Thyroid gland (tissue), 4 donors: Measurements from ENCODE around the gene GPR150. TPM values are rescaled to one million over a fixed set of nuclear protein-coding genes. Genes with fewer than 3 reads are reported as not detected.

ENCODE experiments used
- DNase-seq, 2 donors: peaks; one replicate each; pipeline ENCODE4 v3.0.0-alpha.2; 2019
- H3K27ac ChIP-seq, 3 donors: fragments of 200-600 bp; sonication (generic); 1 replicate in 2 of 3; 2 replicates in 1 of 3; pipeline ENCODE4 v1.5.1; 2016 to 2019; ENCODE audit warnings: mild to moderate bottlenecking in 1 of 3, moderate library complexity in 1 of 3
- H3K27me3 ChIP-seq: fragments of 200-600 bp; sonication (generic); one replicate; pipeline ENCODE4 v1.5.1; 2019
- H3K36me3 ChIP-seq, 2 donors: fragments of 200-600 bp; sonication (generic); one replicate each; pipeline ENCODE4 v1.5.1; 2016 to 2019
- H3K4me1 ChIP-seq, 2 donors: fragments of 200-600 bp; sonication (generic); one replicate each; pipeline ENCODE4 v1.5.1; 2017 to 2019
- H3K4me3 ChIP-seq, 3 donors: fragments of 200-600 bp; sonication (generic); replicated peaks in 1 of 3; 1 replicate in 2 of 3; 2 replicates in 1 of 3; pipeline ENCODE4 v1.5.1; 2016; ENCODE audit warnings: mild to moderate bottlenecking in 1 of 3
- H3K9me3 ChIP-seq: fragments of 200-600 bp; sonication (generic); one replicate; pipeline ENCODE4 v1.5.1; 2017
- POLR2A ChIP-seq, 2 donors: fragments of 450-650 bp; IDR thresholded peaks; one replicate each; pipeline ENCODE4 v1.6.1; 2017; ENCODE audit warnings: antibody characterized with exemption in 2 of 2, mild to moderate bottlenecking in 2 of 2, moderate library complexity in 1 of 2
- WGBS, 2 donors: methylation state at CpG; one replicate each; pipeline ENCODE4 v1.1.5; 2017; 5-methylcytosine and 5-hydroxymethylcytosine counted together
- intact Hi-C: fragments of 100-400 bp; cut with DNase I; formaldehyde crosslinking; loops from one replicate; pipeline ENCODE4 v1.15.1; 2023
- total RNA-seq, 4 donors: library from RNA; depleted of rRNA; stranded (reverse); fragments of >200 nt; gene quantifications; one replicate each; pipeline ENCODE4 v1.2.3, GENCODE V29; 2016
- TF ChIP-seq, protein P1 (sequence below), 6 experiments: fragments of 200-600 bp in 3 of 6; fragments of 450-650 bp in 3 of 6; sonication (generic) in 3 of 6; IDR thresholded peaks; one replicate each; pipeline ENCODE4 v1.5.1; 2016 to 2019; ENCODE audit warnings: antibody characterized with exemption in 6 of 6, mild to moderate bottlenecking in 2 of 6, inconsistent platforms in 1 of 6, moderate library complexity in 1 of 6

Gene GPR150
- total RNA-seq, 4 donors from 2014 or later, result 0.42 TPM; not detected in 3

DNA sequence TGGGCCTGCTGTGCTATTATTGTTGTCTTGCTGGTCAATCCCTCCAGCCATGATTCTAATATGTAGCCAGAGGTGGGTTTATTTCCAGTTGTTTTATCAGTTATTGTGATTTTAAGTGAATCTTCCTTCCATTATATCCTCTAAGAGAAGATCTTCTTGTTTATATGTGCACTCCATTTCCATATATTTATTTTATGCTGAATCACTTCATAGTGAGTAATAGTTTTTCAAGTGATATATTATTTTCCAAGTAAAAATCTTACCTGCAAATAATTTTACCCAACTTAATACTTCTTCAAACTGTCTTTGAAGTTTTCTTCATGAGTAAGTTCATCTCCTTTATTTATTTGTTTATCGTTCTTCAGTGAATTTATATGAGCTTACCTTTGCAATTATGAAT is 13.5 kb upstream of the GPR150 start:
- Histone ChIP-seq H3K27ac (no peak overlapping the region), H3K27me3 (no peaks in the 10 kb centered on the region), H3K4me1 (no peaks in the 10 kb centered on the region), H3K36me3 (no peaks in the 10 kb centered on the region), H3K9me3 (no peaks in the 10 kb centered on the region), H3K4me3 (no peak overlapping the region)
- TF ChIP-seq POLR2A (IDR thresholded peaks at IDR 0.05), result no peak
- TF ChIP-seq, protein P1, sequence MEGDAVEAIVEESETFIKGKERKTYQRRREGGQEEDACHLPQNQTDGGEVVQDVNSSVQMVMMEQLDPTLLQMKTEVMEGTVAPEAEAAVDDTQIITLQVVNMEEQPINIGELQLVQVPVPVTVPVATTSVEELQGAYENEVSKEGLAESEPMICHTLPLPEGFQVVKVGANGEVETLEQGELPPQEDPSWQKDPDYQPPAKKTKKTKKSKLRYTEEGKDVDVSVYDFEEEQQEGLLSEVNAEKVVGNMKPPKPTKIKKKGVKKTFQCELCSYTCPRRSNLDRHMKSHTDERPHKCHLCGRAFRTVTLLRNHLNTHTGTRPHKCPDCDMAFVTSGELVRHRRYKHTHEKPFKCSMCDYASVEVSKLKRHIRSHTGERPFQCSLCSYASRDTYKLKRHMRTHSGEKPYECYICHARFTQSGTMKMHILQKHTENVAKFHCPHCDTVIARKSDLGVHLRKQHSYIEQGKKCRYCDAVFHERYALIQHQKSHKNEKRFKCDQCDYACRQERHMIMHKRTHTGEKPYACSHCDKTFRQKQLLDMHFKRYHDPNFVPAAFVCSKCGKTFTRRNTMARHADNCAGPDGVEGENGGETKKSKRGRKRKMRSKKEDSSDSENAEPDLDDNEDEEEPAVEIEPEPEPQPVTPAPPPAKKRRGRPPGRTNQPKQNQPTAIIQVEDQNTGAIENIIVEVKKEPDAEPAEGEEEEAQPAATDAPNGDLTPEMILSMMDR (IDR thresholded peaks at IDR 0.05), result no peak
- DNase-seq, result no peak
- intact Hi-C loops, result no loop called here
- WGBS, 2 donors, result 95 to 96% methylated on average over 1 of the region's 1 CpG

DNA sequence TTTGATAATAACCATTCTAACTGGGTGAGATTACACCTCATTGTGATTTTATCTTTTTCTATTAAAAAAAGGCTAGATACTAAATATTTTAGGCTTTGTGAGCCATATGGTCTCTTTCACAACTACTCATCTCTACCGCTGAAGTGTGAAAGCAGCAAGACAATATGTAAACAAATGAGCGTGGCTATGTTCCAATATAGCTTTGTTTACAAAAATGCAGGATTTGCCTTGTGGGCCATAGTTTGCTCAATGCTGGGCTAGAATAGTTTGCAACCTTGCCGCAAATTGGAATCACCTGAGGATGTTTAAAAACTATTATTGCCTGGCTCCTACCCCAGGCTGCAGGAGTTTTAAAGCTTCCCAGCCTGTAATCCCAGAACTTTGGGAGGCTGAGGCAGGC is 10.2 kb upstream of the GPR150 start:
- Histone ChIP-seq H3K36me3 (no peaks in the 10 kb centered on the region), H3K27me3 (no peaks in the 10 kb centered on the region), H3K27ac (no peak overlapping the region), H3K4me1 (no peaks in the 10 kb centered on the region), H3K9me3 (no peaks in the 10 kb centered on the region), H3K4me3 (no peak overlapping the region)
- 44 to 63% methylated on average over 3 of the region's 3 CpGs for WGBS, 2 donors
- intact Hi-C loops, result no loop called here
- no peak for DNase-seq
- no peak for TF ChIP-seq POLR2A (IDR thresholded peaks at IDR 0.05)
- TF ChIP-seq, protein P1 (IDR thresholded peaks at IDR 0.05), result no peak

DNA sequence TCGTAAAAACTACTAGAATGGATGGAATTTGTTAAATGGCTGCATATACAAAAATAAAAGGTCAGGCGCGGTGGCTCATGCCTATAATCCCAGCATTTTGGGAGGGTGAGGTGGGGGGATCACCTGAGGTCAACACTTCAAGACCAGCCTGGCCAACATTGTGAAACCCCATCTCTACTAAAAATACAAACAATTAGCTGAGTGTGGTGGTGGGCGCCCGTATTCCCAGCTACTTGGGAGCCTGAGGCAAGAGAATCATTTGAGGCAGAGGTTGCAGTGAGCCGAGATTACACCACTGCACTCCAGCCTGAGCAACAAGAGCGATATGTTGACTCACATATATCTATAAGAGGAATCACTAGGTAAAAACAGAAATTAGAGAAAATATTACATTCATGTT is 9.3 kb upstream of the GPR150 start:
- intact Hi-C loops, result no loop called here
- Histone ChIP-seq H3K27me3 (no peaks in the 10 kb centered on the region), H3K4me1 (no peaks in the 10 kb centered on the region), H3K27ac (no peak overlapping the region), H3K9me3 (no peaks in the 10 kb centered on the region), H3K36me3 (no peaks in the 10 kb centered on the region), H3K4me3 (no peak overlapping the region)
- TF ChIP-seq, protein P1 (IDR thresholded peaks at IDR 0.05), result no peak
- TF ChIP-seq POLR2A (IDR thresholded peaks at IDR 0.05), result no peak
- WGBS, 2 donors, result 89 to 93% methylated on average over 7 of the region's 7 CpGs
- DNase-seq, result no peak

DNA sequence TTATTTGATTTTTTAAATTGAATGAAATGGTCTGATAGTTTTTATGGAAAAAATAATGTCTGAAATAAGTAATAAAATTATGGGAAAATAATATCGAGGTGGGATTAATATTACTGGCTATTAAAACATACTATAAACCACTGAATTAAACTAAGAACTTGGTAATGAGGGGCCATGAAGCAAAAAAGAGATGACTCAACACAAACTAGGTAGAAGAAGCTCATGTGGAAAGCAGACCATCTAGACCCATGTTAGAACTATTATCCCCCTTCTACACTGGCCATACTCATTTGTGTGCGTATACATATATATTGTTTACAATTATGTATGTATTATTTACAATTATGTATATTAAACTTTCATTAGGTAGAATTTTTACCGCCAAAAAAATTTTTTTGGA is 8.5 kb upstream of the GPR150 start:
- no peaks in the 10 kb centered on the region for H3K4me1 ChIP-seq
- H3K27me3 ChIP-seq, result no peaks in the 10 kb centered on the region
- no peak overlapping the region for H3K27ac ChIP-seq
- intact Hi-C loops, result no loop called here
- no peak for TF ChIP-seq POLR2A (IDR thresholded peaks at IDR 0.05)
- TF ChIP-seq, protein P1 (IDR thresholded peaks at IDR 0.05), result no peak
- H3K9me3 ChIP-seq, result no peaks in the 10 kb centered on the region
- DNase-seq, result no peak
- 92 to 94% methylated on average over 3 of the region's 3 CpGs for WGBS, 2 donors
- H3K4me3 ChIP-seq, result no peak overlapping the region
- H3K36me3 ChIP-seq, result no peaks in the 10 kb centered on the region

DNA sequence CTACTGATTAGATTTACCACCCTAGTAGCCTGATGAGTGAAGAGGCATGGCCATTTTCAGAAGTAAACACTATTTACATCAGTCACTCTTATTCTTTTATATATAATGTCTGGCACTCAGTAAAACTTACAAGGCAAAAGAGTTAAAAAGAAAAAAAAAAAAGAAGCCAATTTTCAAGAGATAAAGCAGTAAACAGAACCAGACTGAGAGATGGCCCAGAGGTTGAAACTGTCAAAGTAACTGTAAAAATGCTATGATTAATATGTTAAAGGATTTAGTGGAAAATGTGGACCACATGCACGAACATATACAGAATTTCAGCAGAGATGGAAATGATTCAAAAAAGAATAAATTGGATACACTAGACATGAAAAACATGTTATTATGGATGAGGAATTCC is 6.4 kb upstream of the GPR150 start:
- intact Hi-C loops, result no loop called here
- WGBS, 2 donors, result 97 to 98% methylated on average over 1 of the region's 1 CpG
- H3K4me3 ChIP-seq, result no peak overlapping the region
- no peak for TF ChIP-seq POLR2A (IDR thresholded peaks at IDR 0.05)
- TF ChIP-seq, protein P1 (IDR thresholded peaks at IDR 0.05), result no peak
- no peak for DNase-seq
- H3K27ac ChIP-seq, result no peak overlapping the region
- H3K36me3 ChIP-seq, result no peaks in the 10 kb centered on the region
- H3K4me1 ChIP-seq, result no peaks in the 10 kb centered on the region
- no peaks in the 10 kb centered on the region for H3K27me3 ChIP-seq
- H3K9me3 ChIP-seq, result no peaks in the 10 kb centered on the region
